Forelimb muscle (tissue), 1 donor: ENCODE results near the gene TEK. TPM values are rescaled to one million over a fixed set of nuclear protein-coding genes. Genes with fewer than 3 reads are reported as not detected.

Experiments
- DNase-seq: peaks from one replicate; pipeline ENCODE4 v3.0.0-alpha.2; 2013; ENCODE audit warnings: low read depth
- polyA plus RNA-seq: library from polyadenylated mRNA; unstranded; fragments of 120-200 nt; gene quantifications from one replicate; pipeline ENCODE4 v1.2.1, GENCODE V29; 2013; ENCODE audit not compliant: insufficient read length

The TEK gene
- polyA plus RNA-seq, 1 donor = 14.0 TPM

DNA sequence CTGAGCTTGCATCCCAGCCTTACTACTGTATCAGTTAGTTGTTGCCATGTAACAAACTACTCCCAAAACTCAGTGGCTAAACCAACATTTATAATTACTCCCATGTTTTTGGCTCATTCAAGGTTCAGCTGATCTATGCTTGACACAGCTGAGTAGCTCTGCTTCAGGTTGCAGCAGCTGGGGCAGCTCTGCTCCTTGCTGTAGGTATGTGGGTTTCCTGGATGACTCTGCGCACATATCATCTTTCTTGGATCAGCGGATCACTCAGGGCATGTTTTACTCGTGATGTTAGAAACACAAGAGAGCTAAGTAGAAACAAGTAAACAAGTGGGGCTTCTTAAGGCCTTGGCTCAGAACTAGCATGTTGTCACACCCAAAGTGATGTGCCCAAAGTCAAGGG lies 15.1 kb downstream of the TEK start:
- no peak for DNase-seq

DNA sequence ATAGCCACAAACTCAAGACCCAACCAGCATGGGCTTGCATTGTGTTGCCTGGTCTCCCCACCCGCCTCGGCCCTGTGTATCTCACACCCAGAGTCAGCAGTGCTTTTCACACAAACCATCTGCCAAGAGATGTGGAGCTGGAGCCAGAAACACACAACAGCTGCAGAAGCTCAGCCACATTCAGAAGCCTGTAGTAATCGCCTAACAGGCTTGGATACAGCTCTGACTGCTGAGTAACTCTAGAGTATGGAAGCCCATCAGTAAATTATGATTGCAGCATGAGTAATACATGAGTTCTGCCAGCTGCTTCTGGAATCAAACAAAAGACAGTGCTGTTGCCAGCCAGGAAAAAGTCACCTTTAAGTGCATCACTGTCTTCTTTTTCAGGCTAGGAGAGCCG lies 16.0 kb downstream of the TEK start:
- peak; percentile 92 for DNase-seq

DNA sequence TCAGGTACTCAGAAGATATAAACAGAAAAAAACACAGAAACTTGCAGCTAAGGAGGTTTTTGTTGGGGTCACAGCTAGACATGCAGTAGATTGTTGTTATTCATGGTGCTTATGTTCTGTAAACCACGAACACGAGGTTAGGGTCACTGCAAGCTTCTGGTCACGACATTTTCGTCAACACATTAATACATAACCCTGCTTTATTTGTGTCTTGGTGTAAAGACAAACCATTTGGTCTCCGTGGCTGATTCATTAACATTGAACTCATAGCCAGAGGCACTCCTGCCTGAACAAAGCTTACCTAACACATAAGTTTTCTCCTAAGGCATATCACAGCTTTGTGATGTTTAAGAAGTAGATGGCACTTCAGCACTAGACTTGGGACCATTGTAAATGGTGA lies 16.9 kb downstream of the TEK start:
- DNase-seq = no peak

DNA sequence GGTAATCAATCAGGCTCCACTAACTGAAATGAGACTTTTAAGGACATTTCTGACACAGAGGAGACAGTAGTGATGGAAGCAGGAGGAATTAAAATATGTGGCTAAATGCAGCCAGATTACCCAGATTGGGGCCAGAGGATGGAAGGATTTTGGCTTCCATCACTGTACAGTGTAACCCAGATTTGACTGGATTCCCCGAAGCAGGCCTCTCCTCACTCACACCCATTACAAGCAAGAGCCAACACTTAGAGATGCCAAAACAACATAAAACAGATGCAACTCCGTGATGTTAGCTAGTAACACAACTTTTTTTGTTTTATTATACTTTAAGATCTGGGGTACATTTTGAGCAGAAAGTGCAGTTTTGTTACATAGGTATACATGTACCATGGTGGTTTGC lies 17.6 kb downstream of the TEK start:
- peak; percentile 62 for DNase-seq

DNA sequence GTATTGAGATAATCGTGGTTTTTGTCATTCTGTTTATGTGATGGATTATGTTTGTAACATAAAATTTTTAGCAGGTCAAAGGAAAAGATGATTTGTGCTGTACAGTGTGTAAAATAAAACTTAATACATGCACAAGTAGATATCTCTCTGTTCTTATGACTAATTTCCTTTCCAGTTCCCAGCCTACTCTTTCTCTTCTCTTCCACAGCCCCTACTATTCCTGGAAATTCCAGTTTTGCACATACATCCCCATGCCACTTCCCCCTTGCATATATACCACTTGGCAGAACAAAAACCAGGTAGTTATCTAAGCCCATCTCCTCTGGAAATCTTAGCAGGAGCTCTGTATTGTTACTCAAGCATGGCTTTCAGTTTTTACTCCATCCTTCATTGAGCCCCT lies 20.2 kb downstream of the TEK start:
- no peak for DNase-seq

DNA sequence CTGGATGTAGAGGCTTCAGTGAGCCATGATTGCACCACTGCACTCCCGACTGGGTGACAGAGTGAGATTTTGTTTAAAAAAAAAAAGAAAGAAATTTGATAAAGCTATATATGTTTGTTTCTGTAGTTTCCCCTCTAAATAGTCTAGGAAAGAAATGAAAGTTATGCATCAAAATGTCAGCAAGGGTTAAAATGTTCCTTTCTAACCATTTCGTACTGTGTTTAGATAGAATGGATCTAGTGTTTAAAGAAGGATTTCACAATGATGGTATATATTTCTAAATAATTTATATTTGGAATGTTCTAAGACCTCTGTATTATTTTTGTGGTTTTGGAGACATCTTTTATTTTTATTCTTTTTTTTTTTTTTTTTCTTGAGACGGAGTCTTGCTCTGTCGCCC lies 22.7 kb downstream of the TEK start:
- no peak for DNase-seq

DNA sequence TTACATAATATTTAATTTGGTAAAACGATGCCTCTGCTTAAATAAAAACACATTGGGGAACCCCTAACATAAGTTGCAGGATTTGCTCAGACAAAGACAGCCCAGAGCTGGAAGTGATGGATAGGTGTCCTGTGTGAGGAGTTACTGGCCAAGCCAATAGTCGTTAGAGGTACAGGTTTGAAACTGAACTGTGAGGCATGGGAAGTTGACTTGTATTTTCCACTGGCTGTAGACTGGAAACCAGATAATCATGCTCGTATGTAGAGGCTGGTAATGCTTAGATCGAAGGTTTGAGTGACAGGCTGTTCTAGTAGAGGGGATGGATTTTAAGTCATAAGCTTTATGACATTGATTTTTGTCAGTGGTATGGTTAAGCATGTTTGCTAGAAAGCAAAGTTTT lies 24.8 kb downstream of the TEK start:
- no peak for DNase-seq

DNA sequence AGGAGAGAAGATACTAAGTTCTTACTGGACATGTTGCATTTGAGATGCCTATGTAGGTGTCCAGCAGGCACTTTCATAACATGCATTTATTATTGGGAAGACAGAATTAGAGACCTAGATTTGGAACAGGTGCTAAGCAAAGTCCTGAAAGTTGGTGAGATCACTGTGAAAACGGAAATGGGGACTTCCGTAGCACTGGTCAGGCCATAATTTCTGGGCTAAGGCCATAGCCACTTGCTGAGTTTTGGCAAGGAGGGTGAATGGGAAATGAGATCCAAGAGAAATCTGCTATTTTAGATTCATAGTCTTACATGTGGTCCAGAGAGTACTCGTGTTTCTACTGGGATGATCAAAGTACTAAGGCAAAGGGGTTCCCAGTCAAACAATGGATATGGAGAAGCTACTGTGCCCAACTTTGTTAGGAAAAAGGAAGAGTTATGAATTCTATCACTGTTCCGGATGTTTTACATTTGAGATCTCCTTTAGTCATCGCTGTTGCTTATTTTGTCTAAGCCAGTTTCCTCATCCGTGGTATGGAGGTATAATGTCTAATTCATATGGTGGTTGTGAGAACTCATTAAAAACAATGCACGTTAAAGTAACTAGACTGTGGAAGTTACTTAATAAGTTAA lies 33.4 kb downstream of the TEK start:
- no peak for DNase-seq

DNA sequence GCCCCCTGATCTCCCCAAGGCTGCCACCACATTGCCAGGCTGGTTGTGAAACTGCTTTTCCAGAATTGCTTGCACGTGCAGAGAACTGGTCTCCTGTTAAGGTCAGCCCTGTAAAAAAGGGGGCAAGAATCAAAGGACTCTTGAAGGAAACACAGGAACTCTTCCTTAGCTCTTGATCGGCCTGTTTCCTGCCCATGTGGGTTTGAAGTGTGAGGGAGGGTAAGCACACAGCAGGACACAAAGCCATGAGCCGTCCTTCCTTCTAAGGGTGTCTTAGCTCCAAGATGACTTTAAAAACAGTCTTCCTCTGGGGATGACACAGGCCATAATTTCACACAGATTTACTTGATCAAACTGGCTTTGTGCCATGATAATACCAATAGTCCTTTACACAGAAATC lies 36.1 kb downstream of the TEK start:
- no peak for DNase-seq

DNA sequence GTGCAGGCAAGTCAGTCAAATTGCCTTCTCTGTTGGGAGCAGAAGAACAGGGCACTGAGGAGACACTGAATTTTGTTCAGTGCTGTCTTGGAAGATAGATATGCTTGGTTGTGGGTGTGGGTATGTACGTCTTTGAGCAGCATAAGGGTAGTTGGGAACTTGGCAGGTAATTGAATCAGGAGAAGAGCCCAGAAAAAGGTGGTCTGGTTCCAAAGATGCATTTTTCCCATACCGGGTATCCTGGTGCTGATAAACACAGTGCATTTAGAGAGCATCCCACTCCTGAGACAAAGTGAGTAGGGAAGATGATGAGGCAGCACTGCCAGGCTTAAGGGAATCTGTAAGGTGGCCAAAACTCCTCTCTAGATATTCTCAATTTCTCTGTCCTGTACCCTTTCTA lies 40.6 kb downstream of the TEK start:
- no peak for DNase-seq

DNA sequence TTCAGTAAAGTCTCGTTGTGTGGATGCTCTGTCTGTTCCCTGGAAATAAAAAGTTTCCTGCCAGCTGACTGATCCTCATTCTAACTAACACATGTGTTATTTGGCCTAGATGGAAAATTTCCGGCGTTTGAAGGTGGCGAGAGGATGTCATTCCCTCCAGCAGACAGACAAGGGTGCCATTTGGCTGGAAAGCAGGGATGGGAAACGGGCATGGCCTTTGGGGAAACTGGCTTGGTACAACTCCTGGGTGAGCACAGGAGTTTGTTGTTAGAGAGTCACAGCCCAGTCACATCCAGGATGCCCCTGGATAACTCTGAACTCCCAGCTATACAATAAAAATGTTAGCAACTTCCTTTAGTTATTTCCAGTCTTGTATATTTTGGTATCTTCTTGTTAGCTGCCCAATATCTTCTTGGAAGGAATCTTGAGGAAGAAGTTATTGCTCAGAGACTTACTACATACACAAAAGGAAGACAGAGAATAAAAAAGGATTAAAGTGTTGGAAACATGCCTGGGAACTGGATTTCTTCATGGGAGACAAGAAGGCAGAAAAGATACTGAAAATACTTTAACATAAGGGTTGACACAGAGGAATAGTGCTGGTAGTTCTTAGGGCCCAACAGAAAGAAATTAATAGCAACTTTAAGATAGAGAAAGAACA lies 41.9 kb downstream of the TEK start:
- no peak for DNase-seq

DNA sequence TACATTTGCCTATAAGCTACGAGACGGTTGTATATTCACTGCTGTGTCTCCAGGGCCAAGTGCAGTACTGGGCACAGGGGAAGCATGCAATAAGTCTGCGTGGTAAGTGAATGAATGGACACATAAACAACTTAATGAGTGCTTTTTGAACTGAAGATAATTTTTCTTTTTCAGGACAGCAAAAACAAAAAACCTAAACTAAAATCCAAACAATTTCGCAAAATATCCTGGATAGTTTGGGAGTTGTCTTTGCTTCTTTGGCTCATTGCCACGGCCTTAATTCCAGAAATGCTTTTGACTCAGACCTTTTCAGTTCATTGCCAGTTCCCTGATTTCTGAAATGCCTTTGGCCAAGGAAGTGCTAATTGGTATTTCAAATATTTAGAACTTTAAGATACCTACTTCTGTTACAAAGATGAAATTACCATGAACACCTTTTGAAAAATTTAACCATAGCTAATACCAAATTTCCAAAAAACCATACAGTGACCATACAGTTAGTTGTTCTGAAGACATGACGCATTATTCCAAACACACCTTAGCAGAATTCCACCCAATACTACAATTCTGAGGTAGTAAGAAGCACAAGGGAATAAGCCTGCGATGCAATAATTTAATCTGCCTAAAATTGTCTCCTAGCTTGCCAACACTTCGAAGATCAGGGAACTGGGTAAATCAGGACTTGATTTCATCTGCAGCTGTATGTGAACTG lies 42.8 kb downstream of the TEK start:
- DNase-seq = no peak

DNA sequence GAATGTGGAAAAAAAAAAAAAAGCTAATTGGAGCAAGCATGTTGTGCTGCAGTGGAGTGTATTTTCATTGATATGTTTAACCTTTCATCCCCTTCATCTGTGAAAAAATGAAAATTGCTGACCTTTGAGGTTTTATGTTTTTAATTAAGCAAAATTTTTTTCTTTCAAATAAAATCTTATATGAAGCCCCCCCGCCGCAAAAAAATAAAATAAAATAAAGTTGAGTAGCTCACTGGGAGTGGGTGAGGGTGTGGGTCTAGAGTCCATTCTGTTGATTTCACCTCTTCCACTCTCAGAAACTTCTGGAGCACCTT lies 43.3 kb downstream of the TEK start:
- no peak for DNase-seq

DNA sequence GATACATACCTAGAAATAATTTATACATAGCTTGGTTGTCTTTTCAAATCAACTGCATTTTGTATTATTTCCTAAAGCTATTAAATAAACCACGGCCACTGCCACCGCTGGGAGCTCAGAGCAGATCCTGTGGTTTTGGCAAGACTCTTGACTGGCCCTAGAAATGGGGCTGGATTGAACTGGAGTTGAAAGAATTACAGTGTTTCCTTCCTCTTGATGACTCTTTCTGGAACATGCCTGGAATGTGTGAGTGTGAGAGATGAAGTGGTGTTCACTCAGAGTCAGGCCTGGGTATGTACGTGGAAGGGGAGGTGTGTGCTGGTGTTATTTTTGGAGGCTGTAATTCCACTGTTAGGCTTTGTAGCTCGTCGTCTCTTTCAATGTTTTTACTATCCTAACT lies 45.9 kb downstream of the TEK start:
- no peak for DNase-seq

DNA sequence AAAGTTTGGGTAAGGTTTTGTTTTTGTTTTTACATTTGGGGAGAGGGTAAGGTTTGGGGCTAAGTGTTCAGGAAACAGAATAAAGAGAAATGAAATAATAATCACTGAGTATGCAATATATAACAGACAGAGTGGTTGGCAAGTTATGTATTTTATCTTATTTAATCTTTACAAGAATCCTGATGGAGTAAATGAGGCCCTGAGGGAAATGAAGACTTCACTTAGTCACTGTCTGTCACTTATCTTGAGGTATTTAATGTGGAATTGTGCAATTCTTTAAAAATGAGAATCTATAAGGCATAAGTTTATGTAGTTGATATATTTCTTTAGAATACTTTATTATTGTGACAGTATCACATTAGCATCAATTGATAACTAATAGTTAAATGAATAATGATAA lies 48.1 kb downstream of the TEK start:
- DNase-seq = no peak

DNA sequence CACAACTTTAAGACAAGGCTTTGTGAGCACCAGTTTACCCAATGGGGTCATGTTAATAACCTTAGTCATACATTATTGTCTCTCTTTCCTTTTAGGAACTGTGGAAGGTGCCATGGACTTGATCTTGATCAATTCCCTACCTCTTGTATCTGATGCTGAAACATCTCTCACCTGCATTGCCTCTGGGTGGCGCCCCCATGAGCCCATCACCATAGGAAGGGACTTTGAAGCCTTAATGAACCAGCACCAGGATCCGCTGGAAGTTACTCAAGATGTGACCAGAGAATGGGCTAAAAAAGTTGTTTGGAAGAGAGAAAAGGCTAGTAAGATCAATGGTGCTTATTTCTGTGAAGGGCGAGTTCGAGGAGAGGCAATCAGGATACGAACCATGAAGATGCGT lies 48.7 kb downstream of the TEK start:
- DNase-seq = no peak

DNA sequence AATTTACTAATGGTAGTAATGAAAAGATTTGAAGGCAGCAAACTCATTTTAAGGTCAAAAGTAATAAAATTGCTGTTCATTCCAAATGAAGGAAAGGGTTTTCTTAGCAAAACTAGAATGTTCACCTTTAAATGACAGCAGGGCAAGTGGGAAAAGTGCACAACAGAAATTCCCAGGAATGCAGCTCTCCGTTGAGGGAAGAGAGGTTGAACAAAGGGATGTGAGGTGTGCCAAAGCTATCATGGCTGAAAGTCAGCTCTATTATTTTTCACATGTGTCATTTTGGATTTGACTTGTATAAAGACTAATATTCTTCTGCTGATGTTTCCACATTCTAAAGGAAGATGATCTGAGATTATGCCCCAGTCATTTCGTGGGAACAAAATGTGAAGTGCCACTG lies 51.6 kb downstream of the TEK start:
- DNase-seq = no peak

DNA sequence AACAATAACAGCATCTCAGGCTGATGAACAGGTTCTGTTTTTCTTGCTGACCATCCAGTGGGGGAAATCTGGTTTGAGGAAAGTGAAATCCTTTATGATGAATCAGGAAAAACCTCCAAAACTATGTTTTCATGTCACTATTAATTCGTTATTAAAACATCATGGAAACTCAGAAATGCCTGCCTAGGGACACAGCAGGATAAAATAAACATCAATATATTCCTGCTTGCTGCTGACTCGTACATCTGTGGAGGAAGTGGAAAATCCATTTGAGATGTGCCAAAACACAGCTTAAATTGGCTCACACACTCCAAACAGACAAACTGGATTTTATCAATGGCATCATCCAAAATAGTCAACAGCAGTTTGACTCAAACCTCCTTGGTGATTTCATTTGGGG lies 53.0 kb downstream of the TEK start:
- DNase-seq = peak; percentile 83

DNA sequence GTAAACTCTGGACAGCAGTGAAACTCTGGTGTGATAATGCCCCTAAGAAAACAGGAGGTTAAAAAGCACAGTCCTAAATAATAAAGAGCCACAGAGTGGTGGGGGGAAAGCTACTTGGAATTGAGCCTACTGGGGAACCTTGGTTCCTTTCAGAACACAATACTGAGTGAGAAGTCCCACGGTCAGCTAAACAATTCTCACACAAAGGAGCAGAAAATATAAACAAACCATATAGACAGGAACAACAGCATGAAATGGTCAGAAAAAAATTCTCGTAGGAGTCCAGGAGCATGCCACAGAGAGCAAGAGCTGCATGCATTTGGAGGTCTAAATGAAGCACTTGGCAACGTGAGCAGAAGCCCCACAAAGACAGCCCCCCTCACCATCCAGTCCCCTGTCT lies 56.0 kb downstream of the TEK start:
- DNase-seq = no peak

DNA sequence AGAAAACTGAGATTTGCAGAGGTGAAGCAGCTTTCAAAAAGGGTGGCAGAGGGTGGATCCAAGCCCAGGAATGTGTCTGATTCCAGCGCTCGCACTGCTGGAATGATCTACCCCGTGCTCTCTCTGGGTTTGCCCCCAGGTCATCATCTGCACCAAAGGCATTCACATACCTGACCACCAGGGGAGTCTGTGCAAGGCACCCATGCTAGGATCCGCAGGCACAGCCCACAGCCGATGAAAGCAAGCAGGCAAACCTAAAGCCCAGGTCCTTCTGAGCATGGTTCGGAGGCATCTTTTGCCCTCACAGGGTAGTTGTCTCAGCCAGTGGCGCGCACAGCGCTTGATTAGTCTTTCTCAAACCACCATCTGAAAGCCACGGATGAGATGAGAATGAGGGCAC lies 56.6 kb downstream of the TEK start:
- no peak for DNase-seq

DNA sequence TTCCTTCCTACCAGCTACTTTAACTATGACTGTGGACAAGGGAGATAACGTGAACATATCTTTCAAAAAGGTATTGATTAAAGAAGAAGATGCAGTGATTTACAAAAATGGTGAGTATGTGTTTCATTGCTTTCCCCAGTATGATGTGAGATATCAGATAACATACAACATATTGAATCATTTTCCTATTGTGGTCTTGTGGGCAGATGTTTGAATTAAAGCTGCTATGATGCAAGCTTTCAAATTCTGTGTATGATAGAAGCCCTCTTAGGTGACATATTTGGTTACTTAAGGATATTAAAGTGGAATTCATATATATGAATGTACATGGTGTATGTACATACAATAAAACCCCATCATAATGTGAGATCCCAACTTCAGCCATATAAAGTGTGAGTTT lies 59.5 kb downstream of the TEK start:
- DNase-seq = no peak

DNA sequence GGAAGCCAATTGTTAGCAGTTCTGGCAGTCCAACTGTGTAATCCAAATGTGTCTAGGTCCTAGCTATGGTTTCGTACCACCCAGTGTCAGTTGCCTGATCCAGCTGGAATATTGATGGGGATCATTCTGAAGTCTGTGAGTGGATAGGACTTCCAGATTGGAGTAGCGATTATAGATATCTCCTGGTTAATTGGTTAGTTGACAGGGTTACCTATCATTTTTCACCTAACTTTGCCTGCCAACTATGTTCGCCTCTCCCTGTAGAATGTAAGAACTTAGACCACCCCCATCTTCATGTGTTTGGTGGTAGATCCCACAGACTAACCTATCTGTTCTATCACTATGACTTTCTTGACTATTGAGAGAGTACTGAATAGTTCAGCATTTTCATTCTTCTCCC lies 59.9 kb downstream of the TEK start:
- no peak for DNase-seq

DNA sequence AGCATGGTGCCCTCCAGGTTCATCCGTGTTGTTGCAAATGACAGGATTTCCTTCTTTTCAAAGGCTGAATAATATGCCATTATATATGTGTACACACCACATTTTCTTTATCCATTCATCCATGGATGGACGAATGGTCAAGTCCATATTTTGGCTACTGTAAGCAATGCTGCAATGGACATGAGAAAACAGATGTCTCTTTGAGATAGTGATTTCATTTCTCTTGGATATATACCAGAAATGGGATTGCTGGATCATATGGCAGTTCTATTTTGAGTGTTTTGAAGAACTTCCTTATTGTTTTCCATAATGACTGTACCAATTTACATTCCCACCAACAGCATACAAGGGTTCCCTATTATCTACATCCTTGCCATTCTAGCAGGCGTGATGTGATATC lies 67.9 kb downstream of the TEK start:
- no peak for DNase-seq
